ENCODE measurements around the gene EML4.

GRCh38 chr2:42197792-42198191, 28.6 kb downstream of the EML4 start:
- TF ChIP-seq CTCF (IDR thresholded peaks at IDR 0.05) (no peak), POLR2A (IDR thresholded peaks at IDR 0.05) (no peak)

Measured in adrenal gland (tissue), 5 donors.